Measurements from ENCODE around the gene LBX2.

DNA sequence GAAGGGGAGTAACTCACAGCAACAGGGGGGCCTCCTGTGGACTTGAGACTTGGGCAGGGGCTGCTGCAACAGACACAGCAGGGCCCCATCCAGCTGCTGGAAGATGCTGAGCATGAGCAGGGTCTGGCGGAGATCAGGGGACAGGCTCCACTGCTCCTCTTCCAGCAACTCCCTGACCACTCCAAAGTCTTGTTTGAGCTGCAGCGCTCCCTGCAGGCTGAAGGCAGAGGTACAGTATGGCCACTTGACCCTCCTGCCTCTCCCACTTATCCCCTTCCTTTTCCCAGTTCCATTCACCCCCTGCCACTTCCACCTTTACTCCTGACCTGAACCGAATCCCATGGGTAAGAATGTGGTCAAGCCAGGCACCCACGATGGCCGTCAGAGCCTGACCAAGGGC lies 24.5 kb downstream of the LBX2 start:
- TF ChIP-seq, protein P1, sequence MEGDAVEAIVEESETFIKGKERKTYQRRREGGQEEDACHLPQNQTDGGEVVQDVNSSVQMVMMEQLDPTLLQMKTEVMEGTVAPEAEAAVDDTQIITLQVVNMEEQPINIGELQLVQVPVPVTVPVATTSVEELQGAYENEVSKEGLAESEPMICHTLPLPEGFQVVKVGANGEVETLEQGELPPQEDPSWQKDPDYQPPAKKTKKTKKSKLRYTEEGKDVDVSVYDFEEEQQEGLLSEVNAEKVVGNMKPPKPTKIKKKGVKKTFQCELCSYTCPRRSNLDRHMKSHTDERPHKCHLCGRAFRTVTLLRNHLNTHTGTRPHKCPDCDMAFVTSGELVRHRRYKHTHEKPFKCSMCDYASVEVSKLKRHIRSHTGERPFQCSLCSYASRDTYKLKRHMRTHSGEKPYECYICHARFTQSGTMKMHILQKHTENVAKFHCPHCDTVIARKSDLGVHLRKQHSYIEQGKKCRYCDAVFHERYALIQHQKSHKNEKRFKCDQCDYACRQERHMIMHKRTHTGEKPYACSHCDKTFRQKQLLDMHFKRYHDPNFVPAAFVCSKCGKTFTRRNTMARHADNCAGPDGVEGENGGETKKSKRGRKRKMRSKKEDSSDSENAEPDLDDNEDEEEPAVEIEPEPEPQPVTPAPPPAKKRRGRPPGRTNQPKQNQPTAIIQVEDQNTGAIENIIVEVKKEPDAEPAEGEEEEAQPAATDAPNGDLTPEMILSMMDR (IDR thresholded peaks at IDR 0.05; ENCODE audit: low read depth, low read length, missing input control) = no peak
- TF ChIP-seq HNF4A (conservative IDR thresholded peaks at IDR 0.05) = no peak
